H1 (cell line): ENCODE results near the gene CLGN. TPM values are rescaled to one million over a fixed set of nuclear protein-coding genes. Genes with fewer than 3 reads are reported as not detected.

Source experiments
- CTCF ChIA-PET: fragments of 300-600 bp; sonication (Branson Sonifier 250); formaldehyde crosslinking; loops from one replicate; lab custom pipeline; 2021; ENCODE audit not compliant: partially characterized antibody; lab: Charles Lee
- POLR2A ChIA-PET: fragments of 300-600 bp; sonication (Branson Sonifier 250); formaldehyde crosslinking; loops from one replicate; lab custom pipeline; 2021; ENCODE audit warnings: inconsistent platforms; ENCODE audit not compliant: partially characterized antibody; lab: Charles Lee
- DNase-seq, 2 experiments: peaks; one replicate each; pipeline versions ENCODE4 v3.0.0 to v3.0.0-alpha.2; 2010 to 2022; ENCODE audit warnings: low spot score in 2 of 2, low read depth in 1 of 2, mixed read lengths in 1 of 2
- FAIRE-seq: peaks from 2 replicates; lab custom pipeline; 2011; peaks lifted over from hg19 to GRCh38; lab: Jason Lieb, UNC
- H2AFZ ChIP-seq: 2 replicates; pipeline ENCODE4 v1.8.1; 2012; ENCODE audit warnings: low read length, inconsistent platforms
- H2AK5ac ChIP-seq: 2 replicates; pipeline ENCODE4 v1.6.1; 2013; ENCODE audit warnings: low read depth, low read length
- H2BK120ac ChIP-seq: replicated peaks from 2 replicates; pipeline ENCODE3; 2013; ENCODE audit warnings: low read depth, low read length, inconsistent platforms
- H2BK12ac ChIP-seq: 2 replicates; pipeline ENCODE4 v1.6.1; 2013; ENCODE audit warnings: low read depth, low read length
- H2BK15ac ChIP-seq: 2 replicates; pipeline ENCODE4 v1.6.1; 2013; ENCODE audit warnings: low read length
- H2BK20ac ChIP-seq: 2 replicates; pipeline ENCODE4 v1.6.1; 2013; ENCODE audit warnings: low read length
- H2BK5ac ChIP-seq: 2 replicates; pipeline ENCODE4 v1.6.1; 2013; ENCODE audit warnings: low read depth, low read length
- H3K14ac ChIP-seq: 2 replicates; pipeline ENCODE4 v1.6.1; 2013; ENCODE audit warnings: inconsistent platforms; ENCODE audit not compliant: insufficient read length
- H3K18ac ChIP-seq: 2 replicates; pipeline ENCODE4 v1.6.1; 2013; ENCODE audit warnings: low read length; ENCODE audit errors: extremely low read depth
- H3K23ac ChIP-seq: 2 replicates; pipeline ENCODE4 v1.6.1; 2013; ENCODE audit warnings: inconsistent platforms; ENCODE audit not compliant: insufficient read length
- H3K23me2 ChIP-seq: 2 replicates; pipeline ENCODE4 v1.6.1; 2013; ENCODE audit warnings: low read depth, low read length
- H3K27ac ChIP-seq: 2 replicates; pipeline ENCODE4 v1.6.1; 2011; ENCODE audit warnings: low read depth, low read length, inconsistent platforms
- H3K27me3 ChIP-seq, 4 experiments: replicated peaks in 1 of 4; 1 replicate in 1 of 4; 2 replicates in 3 of 4; pipeline versions ENCODE4 v1.6.1 to v1.8.1; 2011 to 2013; ENCODE audit warnings: low read length in 3 of 4, mild to moderate bottlenecking in 3 of 4, inconsistent platforms in 2 of 4, mixed read lengths in 2 of 4, moderate library complexity in 1 of 4; ENCODE audit not compliant: control insufficient read depth in 3 of 4, insufficient read depth in 3 of 4; ENCODE audit errors: extremely low read depth in 1 of 4
- H3K36me3 ChIP-seq, 4 experiments: 2 replicates each; pipeline versions ENCODE4 v1.6.1 to v1.8.1; 2011 to 2013; ENCODE audit warnings: mild to moderate bottlenecking in 4 of 4, low read length in 3 of 4, moderate library complexity in 2 of 4, control low read depth in 1 of 4, inconsistent platforms in 1 of 4; ENCODE audit not compliant: insufficient read depth in 4 of 4, control insufficient read depth in 2 of 4
- H3K4ac ChIP-seq: replicated peaks from 2 replicates; pipeline ENCODE3; 2013; ENCODE audit warnings: low read length, low read depth, mixed read lengths, inconsistent platforms; ENCODE audit not compliant: insufficient read length
- H3K4me1 ChIP-seq, 4 experiments: replicated peaks in 1 of 4; 1 replicate in 1 of 4; 2 replicates in 3 of 4; pipeline versions ENCODE4 v1.6.1 to v1.8.1; 2011 to 2013; ENCODE audit warnings: low read length in 3 of 4, inconsistent platforms in 2 of 4, mixed read lengths in 1 of 4; ENCODE audit not compliant: insufficient read depth in 4 of 4, control insufficient read depth in 3 of 4
- H3K4me2 ChIP-seq, 2 experiments: 2 replicates each; pipeline versions ENCODE4 v1.6.1 to v1.8.1; 2011 to 2013; ENCODE audit warnings: low read depth in 2 of 2, low read length in 2 of 2, control low read depth in 1 of 2, inconsistent platforms in 1 of 2, mild to moderate bottlenecking in 1 of 2; ENCODE audit not compliant: insufficient read depth in 1 of 2
- H3K4me3 ChIP-seq, 4 experiments: fragments of 200-600, 300-600 bp in 1 of 4; sonication (generic), shearing (Covaris generic), sonication (Bioruptor Twin) in 1 of 4; 2 replicates each; pipeline versions ENCODE4 v1.5.1 to v1.8.1; 2011 to 2016; ENCODE audit warnings: low read length in 4 of 4, low read depth in 3 of 4, control low read depth in 2 of 4, inconsistent platforms in 2 of 4, mild to moderate bottlenecking in 2 of 4, mixed read lengths in 1 of 4, moderate library complexity in 1 of 4; ENCODE audit not compliant: insufficient read depth in 2 of 4; ENCODE audit errors: extremely low read depth in 1 of 4
- H3K56ac ChIP-seq: replicated peaks from 2 replicates; pipeline ENCODE3; 2013; ENCODE audit warnings: low read depth, mild to moderate bottlenecking, mixed read lengths, low read length, inconsistent platforms; ENCODE audit not compliant: insufficient read length
- H3K79me1 ChIP-seq: 2 replicates; pipeline ENCODE4 v1.6.1; 2013; ENCODE audit warnings: low read depth, low read length, control low read depth
- H3K79me2 ChIP-seq, 2 experiments: 2 replicates each; pipeline versions ENCODE4 v1.6.1 to v1.8.1; 2012 to 2013; ENCODE audit warnings: low read length in 2 of 2, mild to moderate bottlenecking in 2 of 2, inconsistent platforms in 1 of 2; ENCODE audit not compliant: insufficient read depth in 2 of 2, control insufficient read depth in 1 of 2
- H3K9ac ChIP-seq, 4 experiments: replicated peaks in 1 of 4; 1 replicate in 1 of 4; 2 replicates in 3 of 4; pipeline versions ENCODE4 v1.6.1 to v1.8.1; 2011 to 2013; ENCODE audit warnings: low read depth in 3 of 4, low read length in 3 of 4, control low read depth in 2 of 4, mild to moderate bottlenecking in 2 of 4, moderate library complexity in 2 of 4, inconsistent platforms in 1 of 4; ENCODE audit errors: extremely low read depth in 1 of 4
- H3K9me3 ChIP-seq, 2 experiments: 2 replicates each; pipeline versions ENCODE4 v1.6.1 to v1.8.1; 2012 to 2013; ENCODE audit warnings: mild to moderate bottlenecking in 2 of 2, moderate library complexity in 2 of 2, control low read depth in 1 of 2, inconsistent platforms in 1 of 2, low read depth in 1 of 2, low read length in 1 of 2, mixed read lengths in 1 of 2; ENCODE audit not compliant: insufficient read depth in 2 of 2
- H4K20me1 ChIP-seq, 2 experiments: replicated peaks in 1 of 2; 2 replicates each; pipeline versions ENCODE3 to v1.8.1; 2011 to 2013; ENCODE audit warnings: inconsistent platforms in 2 of 2, low read length in 2 of 2, mild to moderate bottlenecking in 1 of 2; ENCODE audit not compliant: insufficient read depth in 2 of 2, control insufficient read depth in 1 of 2
- H4K5ac ChIP-seq: 2 replicates; pipeline ENCODE4 v1.6.1; 2013; ENCODE audit warnings: low read length, low read depth, mixed read lengths, inconsistent platforms; ENCODE audit not compliant: insufficient read length
- H4K8ac ChIP-seq: 2 replicates; pipeline ENCODE4 v1.8.0; 2013; ENCODE audit warnings: mild to moderate bottlenecking, moderate library complexity, low read length, inconsistent platforms; ENCODE audit not compliant: insufficient read depth; ENCODE audit errors: extremely low read depth
- H4K91ac ChIP-seq: replicated peaks from 2 replicates; pipeline ENCODE3; 2013; ENCODE audit warnings: low read length, mixed read lengths, inconsistent platforms; ENCODE audit not compliant: insufficient read length
- CBX8 ChIP-seq: fragments of 300-800, 300-1000 bp; sonication (generic); IDR thresholded peaks from 2 replicates; pipeline ENCODE4 v1.7.1; 2016; ENCODE audit warnings: low read depth, low read length, borderline replicate concordance
- CEBPB ChIP-seq: IDR thresholded peaks from 2 replicates; pipeline ENCODE4 v1.6.1; 2012; ENCODE audit warnings: low read depth, low read length
- CREB1 ChIP-seq: IDR thresholded peaks from 2 replicates; pipeline ENCODE4 v1.6.1; 2012; ENCODE audit warnings: inconsistent platforms
- POU5F1 ChIP-seq: IDR thresholded peaks from 2 replicates; pipeline ENCODE4 v1.6.1; 2011; ENCODE audit warnings: low read depth, mild to moderate bottlenecking, low read length, moderate library complexity
- SP1 ChIP-seq: IDR thresholded peaks from 2 replicates; pipeline ENCODE4 v1.6.1; 2011; ENCODE audit warnings: low read depth, low read length
- WGBS, 2 experiments: shearing (Covaris generic) in 1 of 2; methylation state at CpG; one replicate each; pipeline versions ENCODE4 v1.1.6 to v1.1.7; 2013 to 2015; ENCODE audit warnings: low lambda C conversion rate in 2 of 2, mixed read lengths in 2 of 2, inconsistent platforms in 1 of 2, low coverage in 1 of 2, missing lambda C conversion rate in 1 of 2; ENCODE audit not compliant: insufficient replicate concordance in 2 of 2, insufficient coverage in 1 of 2, insufficient read length in 1 of 2; ENCODE audit errors: extremely low coverage in 1 of 2, missing lambda C conversion rate in 1 of 2; 5-methylcytosine and 5-hydroxymethylcytosine counted together
- polyA plus RNA-seq, 7 experiments: library from polyadenylated mRNA; depleted of rRNA in 3 of 7; stranded (reverse) in 5 of 7; unstranded in 2 of 7; fragments of >200 nt in 5 of 7; fragments of 200-250 nt in 2 of 7; gene quantifications; 1 replicate in 5 of 7; 2 replicates in 1 of 7; 4 replicates in 1 of 7; pipeline versions ENCODE4 v1.2.1 to v1.2.3, GENCODE V29; 2011 to 2013; ENCODE audit warnings: missing spikeins in 2 of 7, mixed read lengths in 2 of 7
- total RNA-seq: library from RNA; stranded (reverse); fragmentation: NEBNext Ultra II Directional; extraction: Animal tissue kit (Norgen Biotek cat#: 25700); gene quantifications from 2 replicates; pipeline ENCODE4 v1.2.1, GENCODE V29; 2021

CLGN gene
- total and polyA plus RNA-seq, 2 of the 8 experiments (the other 6 are each of a cell fraction or from before 2014, with no cell fraction given): 1.7 to 3.1 TPM

DNA sequence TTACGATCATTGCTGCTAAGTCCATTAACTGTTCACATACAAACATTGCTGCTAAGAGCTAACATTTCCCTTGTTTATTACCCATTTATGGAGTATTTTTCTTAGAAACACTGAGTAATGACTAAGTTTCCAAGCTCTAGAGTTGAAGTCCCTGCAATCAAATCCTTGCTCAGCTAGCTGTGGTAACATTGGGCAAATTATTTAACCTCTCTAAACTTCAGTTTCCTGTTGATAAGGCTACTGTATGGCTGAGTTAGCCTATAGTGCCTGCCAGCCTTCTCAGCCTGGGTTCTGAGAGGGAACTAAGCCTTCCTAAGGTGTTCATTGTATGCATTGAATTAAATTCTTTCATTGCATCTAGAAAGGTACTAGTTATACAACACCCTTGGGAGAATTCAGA is 69.2 kb downstream of the CLGN start:
- no peak for TF ChIP-seq CREB1
- TF ChIP-seq SP1: no peak
- TF ChIP-seq POU5F1: no peak
- no peak for TF ChIP-seq CBX8
- TF ChIP-seq CEBPB: no peak
- Histone ChIP-seq H3K27me3 (peaks cover 0 to 2% (median 0%) of the 10 kb centered on the region in 4 experiments; a peak in 1 of 7 replicates), H3K14ac (no peak overlapping the region), H3K27ac (no peak overlapping the region), H3K9me3 (no peaks in the 10 kb centered on the region), H3K79me2 (no peaks in the 10 kb centered on the region), H2BK20ac (no peak overlapping the region), H3K4ac (no peak overlapping the region), H2BK15ac (no peak overlapping the region), H2AK5ac (no peak overlapping the region), H3K4me1 (no peaks in the 10 kb centered on the region; a peak in 1 of 7 replicates), H3K9ac (no peak overlapping the region), H3K79me1 (no peaks in the 10 kb centered on the region), H4K20me1 (no peaks in the 10 kb centered on the region), H2BK120ac (no peak overlapping the region), H3K56ac (no peak overlapping the region), H4K91ac (no peak overlapping the region), H3K18ac (no peak overlapping the region), H2BK5ac (no peak overlapping the region), H4K5ac (no peak overlapping the region), H2BK12ac (no peak overlapping the region), H4K8ac (no peak overlapping the region), H3K23ac (no peak overlapping the region), H3K23me2 (no peaks in the 10 kb centered on the region), H2AFZ (no peak overlapping the region), H3K4me2 (no peak overlapping the region), H3K4me3 (no peak overlapping the region), H3K36me3 (no peaks in the 10 kb centered on the region)
- FAIRE-seq (no peak), DNase-seq (no peak)
- CTCF ChIA-PET: interaction anchor here (1.2 to 3.3 kb wide), 5 partner anchors 11 to 595 kb away, joined by 3 to 33 read pairs (median 11); no protein-coding TSS in a partner anchor
- WGBS, 2 experiments: 0% methylated on average over 1 of the region's 1 CpG; no CpG with 5 or more reads in 1 of the 2 experiments
- POLR2A ChIA-PET: interaction anchor here (1.6 kb wide), 1 partner anchor 8 kb away, joined by 3 read pairs; no protein-coding TSS in a partner anchor
